HUES6 (cell line): ENCODE results near the gene RNF151.
"Not testable (repeated sequence)": the region's sequence is repeated elsewhere in the genome, so short reads cannot be mapped to it uniquely, and the experiment has no call there.

ENCODE experiments used
- H3K27ac ChIP-seq: 2 replicates; pipeline ENCODE4 v1.7.0; 2013; ENCODE audit warnings: low read depth, mild to moderate bottlenecking, low read length, inconsistent platforms
- H3K27me3 ChIP-seq: 2 replicates; pipeline ENCODE4 v1.6.1; 2013; ENCODE audit warnings: low read length; ENCODE audit not compliant: control insufficient read depth, insufficient read depth
- H3K36me3 ChIP-seq: 2 replicates; pipeline ENCODE4 v1.6.1; 2013; ENCODE audit warnings: low read length; ENCODE audit not compliant: control insufficient read depth, insufficient read depth
- H3K4me1 ChIP-seq: 2 replicates; pipeline ENCODE4 v1.6.1; 2013; ENCODE audit warnings: low read length; ENCODE audit not compliant: control insufficient read depth, insufficient read depth
- H3K4me3 ChIP-seq: 2 replicates; pipeline ENCODE4 v1.5.1; 2013; ENCODE audit warnings: low read depth, low read length
- H3K9ac ChIP-seq: one replicate; pipeline ENCODE4 v1.6.1; 2013; ENCODE audit warnings: mild to moderate bottlenecking, low read length
- H3K9me3 ChIP-seq: 2 replicates; pipeline ENCODE4 v1.6.1; 2013; ENCODE audit warnings: low read depth, low read length; ENCODE audit not compliant: control insufficient read depth, insufficient read depth

The RNF151 gene

GRCh38 chr16:2007081-2007836 lies 40.6 kb downstream of the RNF151 start:
- Histone ChIP-seq H3K27me3 (no peaks in the 10 kb centered on the region), H3K9me3 (no peaks in the 10 kb centered on the region), H3K4me3 (0 out of 2 replicates have a peak overlapping the region, but pooled peaks have one; percentile 15), H3K36me3 (peaks cover 25% of the 10 kb centered on the region), H3K9ac (no peak overlapping the region), H3K27ac (no peak overlapping the region), H3K4me1 (peaks cover 50% of the 10 kb centered on the region)

DNA sequence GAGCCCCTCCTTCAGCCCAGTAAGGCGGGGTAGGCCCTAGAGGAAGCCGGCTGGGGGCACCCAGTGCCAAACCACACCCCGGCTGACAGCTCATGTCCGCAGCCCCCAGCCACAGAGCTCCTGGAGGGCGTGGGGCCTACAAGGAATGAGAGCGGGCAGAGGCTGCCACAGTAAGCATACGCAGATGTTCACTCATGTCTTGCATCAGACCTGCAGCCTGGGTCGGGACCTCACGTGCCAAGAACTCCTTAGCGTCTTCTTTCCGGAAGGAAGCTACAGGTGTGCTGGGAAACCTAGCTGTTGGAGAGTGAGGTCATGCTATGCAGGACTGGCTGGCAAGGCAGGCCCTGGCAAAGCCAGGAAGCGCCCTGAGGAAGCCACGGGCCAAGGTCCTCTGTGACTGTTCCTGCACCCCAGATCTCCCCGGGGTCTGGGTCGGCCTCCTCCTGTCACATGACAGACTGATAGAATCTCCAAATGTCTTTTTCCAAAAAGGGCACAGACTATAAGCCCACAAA lies 41.4 kb downstream of the RNF151 start:
- no peaks in the 10 kb centered on the region for H3K9me3 ChIP-seq
- peak overlapping the region; percentile 76 for H3K4me3 ChIP-seq
- H3K27me3 ChIP-seq = no peaks in the 10 kb centered on the region
- peaks cover 17% of the 10 kb centered on the region for H3K36me3 ChIP-seq
- no peak overlapping the region for H3K9ac ChIP-seq
- no peak overlapping the region; the same call in 1 of the 2 replicates for H3K27ac ChIP-seq
- peaks cover 50% of the 10 kb centered on the region for H3K4me1 ChIP-seq

GRCh38 chr16:2008631-2009163 lies 42.0 kb downstream of the RNF151 start:
- Histone ChIP-seq H3K27ac (peak overlapping the region; percentile 82; the same call in 1 of the 2 replicates), H3K4me3 (peak overlapping the region; percentile 76), H3K9ac (peak overlapping the region; percentile 87), H3K4me1 (peaks cover 46% of the 10 kb centered on the region), H3K36me3 (peaks cover 11% of the 10 kb centered on the region), H3K9me3 (no peaks in the 10 kb centered on the region), H3K27me3 (no peaks in the 10 kb centered on the region)

DNA sequence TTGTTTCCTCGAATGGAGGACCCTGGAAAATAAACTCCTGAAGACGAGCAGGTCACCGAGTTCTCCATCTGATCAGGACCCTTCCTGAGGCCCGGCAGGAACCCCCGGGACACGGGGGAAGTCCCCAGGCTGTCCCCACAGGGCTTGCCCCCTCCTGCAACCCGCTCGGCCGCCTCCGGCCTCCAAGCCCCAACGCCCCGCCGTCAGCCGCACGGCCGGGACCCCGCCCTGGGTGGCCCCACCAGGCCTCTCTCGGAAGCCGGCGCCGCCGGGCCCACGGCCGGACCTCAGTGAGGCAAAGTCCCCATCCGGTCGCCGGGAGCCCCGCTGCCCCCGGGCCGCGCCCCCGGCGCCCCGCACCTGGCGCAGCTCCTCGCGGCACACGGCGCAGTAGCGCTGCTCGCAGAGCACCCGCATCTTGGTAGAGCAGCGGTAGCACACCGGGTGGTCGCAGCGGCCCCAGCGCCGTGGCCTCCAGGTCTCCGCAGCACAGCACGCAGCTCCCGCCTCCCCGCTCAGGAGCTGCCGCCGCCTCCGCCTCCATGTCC lies 42.6 kb downstream of the RNF151 start:
- Histone ChIP-seq H3K27ac (peak overlapping the region; percentile 82; the same call in 1 of the 2 replicates), H3K27me3 (no peaks in the 10 kb centered on the region), H3K4me3 (peak overlapping the region; percentile 76), H3K9me3 (no peaks in the 10 kb centered on the region), H3K9ac (peak overlapping the region; percentile 87), H3K36me3 (peaks cover 11% of the 10 kb centered on the region), H3K4me1 (peaks cover 43% of the 10 kb centered on the region)

- H3K27me3 ChIP-seq = no peaks in the 10 kb centered on the region
- H3K36me3 ChIP-seq = peaks cover 11% of the 10 kb centered on the region
- peaks cover 36% of the 10 kb centered on the region for H3K4me1 ChIP-seq
- H3K4me3 ChIP-seq = peak within 1 kb of the TSS; percentile 82
- H3K9ac ChIP-seq = peak within 1 kb of the TSS; percentile 88
- no peaks in the 10 kb centered on the region for H3K9me3 ChIP-seq
- H3K27ac ChIP-seq = peak within 1 kb of the TSS; percentile 82; the same call in 1 of the 2 replicates
Measured at GRCh38 chr16:2009791-2010510, 43.3 kb downstream of the RNF151 start, which contains the start of gene ZNF598. ZNF598 (minus strand) TSS chr16:2009821.

- H3K36me3 ChIP-seq, H3K27me3 ChIP-seq, H3K4me3 ChIP-seq, H3K27ac ChIP-seq, H3K9ac ChIP-seq, H3K9me3 ChIP-seq: not testable (repeated sequence)
- H3K4me1 ChIP-seq = peaks cover 24% of the 10 kb centered on the region
Measured at GRCh38 chr16:2011726-2012125, 45.1 kb downstream of the RNF151 start.

- peaks cover 13% of the 10 kb centered on the region for H3K27me3 ChIP-seq
- H3K9ac ChIP-seq = no peak overlapping the region
- no peaks in the 10 kb centered on the region for H3K36me3 ChIP-seq
- no peak overlapping the region for H3K4me3 ChIP-seq
- H3K4me1 ChIP-seq = peaks cover 11% of the 10 kb centered on the region
- H3K9me3 ChIP-seq = no peaks in the 10 kb centered on the region
- no peak overlapping the region for H3K27ac ChIP-seq
Measured at GRCh38 chr16:2013527-2013926, 46.9 kb downstream of the RNF151 start.

GRCh38 chr16:2015117-2015946 lies 48.7 kb downstream of the RNF151 start:
- peaks cover 3% of the 10 kb centered on the region for H3K4me1 ChIP-seq
- H3K4me3 ChIP-seq = no peak overlapping the region
- H3K9ac ChIP-seq = no peak overlapping the region
- no peak overlapping the region for H3K27ac ChIP-seq
- H3K9me3 ChIP-seq = no peaks in the 10 kb centered on the region
- H3K27me3 ChIP-seq = peaks cover 31% of the 10 kb centered on the region
- no peaks in the 10 kb centered on the region for H3K36me3 ChIP-seq

DNA sequence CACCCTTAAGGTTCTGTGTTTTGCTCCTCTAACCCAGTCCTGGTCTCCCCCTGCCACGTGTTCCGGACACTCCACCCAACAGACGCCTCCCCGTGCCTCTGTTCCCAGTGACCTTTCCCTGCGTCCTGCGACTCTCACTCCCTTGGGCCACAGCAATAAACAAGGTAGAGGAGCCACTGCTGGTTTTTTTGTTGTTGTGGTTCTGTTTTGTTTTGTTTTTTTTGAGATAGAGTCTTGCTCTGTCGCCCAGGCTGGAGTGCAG lies 49.2 kb downstream of the RNF151 start:
- Histone ChIP-seq H3K27ac (no peak overlapping the region), H3K4me1 (no peaks in the 10 kb centered on the region), H3K9ac (no peak overlapping the region)

DNA sequence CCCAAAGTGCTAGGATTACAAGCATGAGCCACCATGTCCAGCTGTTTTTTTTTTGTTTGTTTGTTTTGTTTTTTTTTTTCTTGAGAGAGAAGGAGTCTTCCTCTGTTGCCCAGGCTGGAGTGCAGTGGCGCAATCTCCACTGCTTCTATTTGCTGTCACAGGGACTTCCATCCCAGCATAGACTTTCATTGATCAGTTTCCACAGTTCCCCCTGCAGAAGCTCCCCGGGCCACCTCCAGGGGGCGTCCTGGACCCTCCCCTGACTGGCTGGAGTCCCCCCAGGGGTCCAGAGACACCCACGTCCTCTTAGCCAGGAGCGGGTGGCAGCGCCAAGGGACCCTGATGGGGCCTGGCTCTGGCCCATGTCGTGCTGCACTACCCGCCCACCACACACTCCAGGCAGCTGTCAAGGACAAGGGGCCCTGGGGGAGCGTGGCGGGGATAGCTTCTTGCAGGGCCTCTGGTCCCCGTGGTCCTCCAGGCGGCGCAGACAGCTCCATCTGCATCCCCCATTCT lies 49.8 kb downstream of the RNF151 start:
- H3K27ac ChIP-seq = no peak overlapping the region
- no peaks in the 10 kb centered on the region for H3K4me1 ChIP-seq

More for the DNA sequence above, 49.2 kb downstream of the RNF151 start:
- H3K9me3 ChIP-seq = no peaks in the 10 kb centered on the region
- no peaks in the 10 kb centered on the region for H3K36me3 ChIP-seq
- peaks cover 37% of the 10 kb centered on the region for H3K27me3 ChIP-seq
- H3K4me3 ChIP-seq = no peak overlapping the region

More for the DNA sequence above, 49.8 kb downstream of the RNF151 start:
- H3K4me3 ChIP-seq = no peak overlapping the region
- no peaks in the 10 kb centered on the region for H3K36me3 ChIP-seq
- H3K9me3 ChIP-seq = no peaks in the 10 kb centered on the region
- H3K9ac ChIP-seq = no peak overlapping the region
- peaks cover 42% of the 10 kb centered on the region for H3K27me3 ChIP-seq
